Activated naive CD4-positive, alpha-beta T cell treated with anti-CD3 and anti-CD28 coated beads, Interleukin-2, amount 10 ng/mL, durations not matched to agents 7 days and 5 days (primary cell): ENCODE results near the gene SUSD5.
"Not testable (repeated sequence)": the region's sequence is repeated elsewhere in the genome, so short reads cannot be mapped to it uniquely, and the experiment has no call there.

Experiments used
- CTCF ChIA-PET: fragments of 350-600 bp; sonication (Branson Sonifier 250); formaldehyde crosslinking; loops from one replicate; lab custom pipeline; 2021; ENCODE audit warnings: antibody characterized with exemption; lab: Charles Lee
- DNase-seq: peaks from one replicate; pipeline ENCODE4 v3.0.0-alpha.2; 2020
- H3K27ac Mint-ChIP-seq: one replicate; pipeline ENCODE4 v1.8.0; 2021; ENCODE audit warnings: mild to moderate bottlenecking, moderate library complexity, mixed read lengths
- H3K27me3 Mint-ChIP-seq: one replicate; pipeline ENCODE4 v1.8.0; 2021; ENCODE audit warnings: mild to moderate bottlenecking, mixed read lengths
- H3K36me3 Mint-ChIP-seq: one replicate; pipeline ENCODE4 v1.8.0; 2021; ENCODE audit warnings: mixed read lengths
- H3K4me1 Mint-ChIP-seq: one replicate; pipeline ENCODE4 v1.8.0; 2021; ENCODE audit warnings: mixed read lengths
- H3K4me3 Mint-ChIP-seq: one replicate; pipeline ENCODE4 v1.8.0; 2021; ENCODE audit warnings: mild to moderate bottlenecking, moderate library complexity, mixed read lengths
- H3K9me3 Mint-ChIP-seq: one replicate; pipeline ENCODE4 v1.8.0; 2021; ENCODE audit warnings: mixed read lengths

Gene SUSD5

GRCh38 chr3:33152363-33153360 lies 65.9 kb downstream of the SUSD5 start:
- Mint-ChIP-seq H3K4me3 (no peak overlapping the region), H3K9me3 (no peaks in the 10 kb centered on the region), H3K27ac (no peak overlapping the region), H3K36me3 (no peaks in the 10 kb centered on the region), H3K27me3 (peaks cover 32% of the 10 kb centered on the region), H3K4me1 (no peaks in the 10 kb centered on the region)
- CTCF ChIA-PET = no interaction called here
- DNase-seq = no peak

- H3K4me3 Mint-ChIP-seq = no peak overlapping the region
- H3K9me3 Mint-ChIP-seq = no peaks in the 10 kb centered on the region
- no peak overlapping the region for H3K27ac Mint-ChIP-seq
- no peaks in the 10 kb centered on the region for H3K36me3 Mint-ChIP-seq
- DNase-seq = no peak
- H3K4me1 Mint-ChIP-seq = no peaks in the 10 kb centered on the region
- H3K27me3 Mint-ChIP-seq = peaks cover 32% of the 10 kb centered on the region
- CTCF ChIA-PET = no interaction called here
Observed at GRCh38 chr3:33149342-33149741, 69.3 kb downstream of the SUSD5 start.

- H3K4me3 Mint-ChIP-seq = no peak overlapping the region
- no peak overlapping the region for H3K27ac Mint-ChIP-seq
- no peaks in the 10 kb centered on the region for H3K4me1 Mint-ChIP-seq
- no peak for DNase-seq
- CTCF ChIA-PET = interaction anchor here (1.4 kb wide), 1 partner anchor 11 kb away, joined by 4 read pairs; no protein-coding TSS in a partner anchor
- no peaks in the 10 kb centered on the region for H3K9me3 Mint-ChIP-seq
- peaks cover 16% of the 10 kb centered on the region for H3K27me3 Mint-ChIP-seq
- H3K36me3 Mint-ChIP-seq = peaks cover 1% of the 10 kb centered on the region
Observed at GRCh38 chr3:33146791-33147445, 71.7 kb downstream of the SUSD5 start.

GRCh38 chr3:33145901-33146580 lies 72.6 kb downstream of the SUSD5 start:
- Mint-ChIP-seq H3K27ac (no peak overlapping the region), H3K9me3 (no peaks in the 10 kb centered on the region), H3K4me3 (no peak overlapping the region), H3K4me1 (no peaks in the 10 kb centered on the region), H3K36me3 (peaks cover 1% of the 10 kb centered on the region), H3K27me3 (peaks cover 16% of the 10 kb centered on the region)
- CTCF ChIA-PET = interaction anchor here (1.2 kb wide), 1 partner anchor 14 kb away, joined by 7 read pairs; no protein-coding TSS in a partner anchor
- DNase-seq = no peak

- Mint-ChIP-seq H3K9me3 (no peaks in the 10 kb centered on the region), H3K4me3 (no peak overlapping the region), H3K36me3 (peaks cover 1% of the 10 kb centered on the region), H3K27ac (no peak overlapping the region), H3K4me1 (no peaks in the 10 kb centered on the region), H3K27me3 (peaks cover 16% of the 10 kb centered on the region)
- no peak for DNase-seq
- CTCF ChIA-PET = interaction anchor here (1.2 to 1.6 kb wide), 2 partner anchors 9 to 14 kb away, joined by 6 to 7 read pairs; no protein-coding TSS in a partner anchor
Observed at GRCh38 chr3:33145221-33145900, 73.2 kb downstream of the SUSD5 start.

GRCh38 chr3:33144433-33144832 lies 74.2 kb downstream of the SUSD5 start:
- no peaks in the 10 kb centered on the region for H3K4me1 Mint-ChIP-seq
- DNase-seq = peak; percentile 45
- H3K9me3 Mint-ChIP-seq = no peaks in the 10 kb centered on the region
- no peak overlapping the region for H3K4me3 Mint-ChIP-seq
- CTCF ChIA-PET = interaction anchor here (1.6 to 2.3 kb wide), 2 partner anchors 9 to 13 kb away, joined by 6 to 14 read pairs; no protein-coding TSS in a partner anchor
- H3K27me3 Mint-ChIP-seq = peaks cover 13% of the 10 kb centered on the region
- peaks cover 1% of the 10 kb centered on the region for H3K36me3 Mint-ChIP-seq
- H3K27ac Mint-ChIP-seq = no peak overlapping the region

- H3K9me3 Mint-ChIP-seq = peaks cover 4% of the 10 kb centered on the region
- peaks cover 10% of the 10 kb centered on the region for H3K36me3 Mint-ChIP-seq
- H3K4me3 Mint-ChIP-seq = no peak overlapping the region
- no peak for DNase-seq
- H3K27me3 Mint-ChIP-seq = no peaks in the 10 kb centered on the region
- no peak overlapping the region for H3K27ac Mint-ChIP-seq
- no peaks in the 10 kb centered on the region for H3K4me1 Mint-ChIP-seq
- CTCF ChIA-PET = interaction anchor here (0.9 kb wide), 1 partner anchor 10 kb away, joined by 4 read pairs; no protein-coding TSS in a partner anchor
Observed at GRCh38 chr3:33141006-33141405, 77.6 kb downstream of the SUSD5 start.

GRCh38 chr3:33139996-33140395 lies 78.6 kb downstream of the SUSD5 start:
- H3K27ac Mint-ChIP-seq = no peak overlapping the region
- H3K36me3 Mint-ChIP-seq = peaks cover 16% of the 10 kb centered on the region
- CTCF ChIA-PET = no interaction called here
- peaks cover under 1% of the 10 kb centered on the region for H3K4me1 Mint-ChIP-seq
- H3K9me3 Mint-ChIP-seq = peaks cover 4% of the 10 kb centered on the region
- no peak for DNase-seq
- H3K27me3 Mint-ChIP-seq = no peaks in the 10 kb centered on the region
- no peak overlapping the region for H3K4me3 Mint-ChIP-seq

GRCh38 chr3:33139006-33139623 lies 79.5 kb downstream of the SUSD5 start:
- not testable (repeated sequence) for H3K27me3 Mint-ChIP-seq, H3K4me1 Mint-ChIP-seq, DNase-seq, H3K4me3 Mint-ChIP-seq, H3K9me3 Mint-ChIP-seq, H3K27ac Mint-ChIP-seq
- H3K36me3 Mint-ChIP-seq = peaks cover 20% of the 10 kb centered on the region
- CTCF ChIA-PET = interaction anchor here (0.6 kb wide), 1 partner anchor 31 kb away, joined by 3 read pairs; no protein-coding TSS in a partner anchor

GRCh38 chr3:33137691-33138090 lies 80.9 kb downstream of the SUSD5 start:
- H3K27me3 Mint-ChIP-seq = no peaks in the 10 kb centered on the region
- CTCF ChIA-PET = no interaction called here
- DNase-seq = no peak
- no peak overlapping the region for H3K27ac Mint-ChIP-seq
- no peak overlapping the region for H3K4me3 Mint-ChIP-seq
- peaks cover 20% of the 10 kb centered on the region for H3K36me3 Mint-ChIP-seq
- H3K9me3 Mint-ChIP-seq = peaks cover 4% of the 10 kb centered on the region
- H3K4me1 Mint-ChIP-seq = peaks cover 12% of the 10 kb centered on the region

GRCh38 chr3:33134026-33134625 lies 84.5 kb downstream of the SUSD5 start:
- Mint-ChIP-seq H3K4me3 (no peak overlapping the region), H3K4me1 (peaks cover 12% of the 10 kb centered on the region), H3K9me3 (peaks cover 4% of the 10 kb centered on the region), H3K27me3 (no peaks in the 10 kb centered on the region), H3K27ac (no peak overlapping the region), H3K36me3 (peaks cover 20% of the 10 kb centered on the region)
- DNase-seq = no peak
- CTCF ChIA-PET = interaction anchor here (1.1 to 4.7 kb wide), 3 partner anchors 60 to 653 kb away, joined by 3 to 97 read pairs (median 7); no protein-coding TSS in a partner anchor

GRCh38 chr3:33132019-33132360 lies 86.6 kb downstream of the SUSD5 start:
- H3K4me1 Mint-ChIP-seq = peaks cover 12% of the 10 kb centered on the region
- peaks cover 20% of the 10 kb centered on the region for H3K36me3 Mint-ChIP-seq
- CTCF ChIA-PET = interaction anchor here (0.8 to 4.7 kb wide), 22 partner anchors 9 to 657 kb away, joined by 3 to 97 read pairs (median 5); no protein-coding TSS in a partner anchor
- no peak overlapping the region for H3K4me3 Mint-ChIP-seq
- DNase-seq = no peak
- H3K27ac Mint-ChIP-seq = no peak overlapping the region
- H3K9me3 Mint-ChIP-seq = peaks cover 4% of the 10 kb centered on the region
- H3K27me3 Mint-ChIP-seq = no peaks in the 10 kb centered on the region
